HepG2 (cell line): ENCODE data around the gene COMMD7. TPM values are rescaled to one million over a fixed set of nuclear protein-coding genes. Genes with fewer than 3 reads are reported as not detected.

Experiments used
- CC2D1A ChIP-seq: sonication (generic); formaldehyde crosslinking; IDR thresholded peaks from 2 replicates; pipeline ENCODE4 v1.8.1; 2023; ENCODE audit warnings: mild to moderate bottlenecking, missing genetic modification reagents
- DDIT3 ChIP-seq: sonication (generic); formaldehyde crosslinking; IDR thresholded peaks from 2 replicates; pipeline ENCODE4 v1.4.0; 2020; ENCODE audit warnings: mild to moderate bottlenecking, missing genetic modification reagents
- HIC2 ChIP-seq: sonication (generic); formaldehyde crosslinking; IDR thresholded peaks from 2 replicates; pipeline ENCODE4 v1.9.0; 2022; ENCODE audit warnings: low read depth, missing genetic modification reagents
- HMGXB3 ChIP-seq: sonication (generic); formaldehyde crosslinking; IDR thresholded peaks from 2 replicates; pipeline ENCODE4 v1.4.0; 2020; ENCODE audit warnings: missing genetic modification reagents, borderline replicate concordance
- KDM6A ChIP-seq: IDR thresholded peaks from 2 replicates; pipeline ENCODE4 v1.6.1; 2016; ENCODE audit warnings: low read depth
- KLF16 ChIP-seq, 2 experiments: sonication (generic) in 1 of 2; formaldehyde crosslinking in 1 of 2; IDR thresholded peaks; 2 replicates each; pipeline versions ENCODE4 v1.6.1 to v1.8.0; 2016 to 2023; ENCODE audit warnings: missing genetic modification reagents in 2 of 2, missing compliant biosample characterization in 1 of 2
- MTF2 ChIP-seq: sonication (generic); formaldehyde crosslinking; IDR thresholded peaks from 2 replicates; pipeline ENCODE4 v1.5.0; 2020; ENCODE audit warnings: missing genetic modification reagents, borderline replicate concordance
- ZBTB20 ChIP-seq: sonication (generic); formaldehyde crosslinking; IDR thresholded peaks from 2 replicates; pipeline ENCODE4 v1.8.1; 2023; ENCODE audit warnings: missing genetic modification reagents, low read depth, mild to moderate bottlenecking, borderline replicate concordance
- ZBTB21 ChIP-seq: sonication (generic); formaldehyde crosslinking; IDR thresholded peaks from 2 replicates; pipeline ENCODE4 v1.4.0; 2020; ENCODE audit warnings: missing genetic modification reagents
- ZBTB40 ChIP-seq, 2 experiments: fragments of 450-650 bp in 1 of 2; sonication (generic) in 1 of 2; formaldehyde crosslinking in 1 of 2; IDR thresholded peaks; 2 replicates each; pipeline versions ENCODE4 v1.6.1 to v1.8.0; 2016 to 2022; ENCODE audit warnings: antibody characterized with exemption in 1 of 2, mild to moderate bottlenecking in 1 of 2, missing genetic modification reagents in 1 of 2
- ZNF800 ChIP-seq: sonication (generic); formaldehyde crosslinking; IDR thresholded peaks from 2 replicates; pipeline ENCODE4 v1.4.0; 2020; ENCODE audit warnings: missing genetic modification reagents
- polyA plus RNA-seq, 8 experiments: library from polyadenylated mRNA; depleted of rRNA in 3 of 8; stranded (reverse) in 7 of 8; unstranded in 1 of 8; fragments of >200 nt; fragmentation: Illumina TruSeq in 4 of 8; extraction: Trizol in 4 of 8; gene quantifications; 2 replicates each; pipeline versions ENCODE4 v1.2.1 to v1.2.3, GENCODE V29; 2011 to 2016; ENCODE audit warnings: low read depth in 4 of 8, missing spikeins in 1 of 8, mixed read lengths in 1 of 8; ENCODE audit not compliant: insufficient read depth in 1 of 8
- total RNA-seq, 5 experiments: library from RNA; depleted of rRNA; stranded (reverse); fragments of >200 nt; fragmentation: Illumina TruSeq; extraction: Trizol; gene quantifications; 2 replicates each; pipeline ENCODE4 v1.2.3, GENCODE V29; 2016; ENCODE audit warnings: low read depth in 1 of 5

The COMMD7 gene
- total and polyA plus RNA-seq, 2 of the 13 experiments (the other 11 are each of a cell fraction or from before 2014, with no cell fraction given) = 42.1 to 53.3 TPM

GRCh38 chr20:32709632-32710121, 33.6 kb downstream of the COMMD7 start (continued):
- TF ChIP-seq HMGXB3 (no peak), ZBTB40 (IDR thresholded peaks at IDR 0.05) (no peak), ZBTB40 (CRISPR knock-in tag; IDR thresholded peaks at IDR 0.05) (no peak), MTF2 (CRISPR knock-in tag) (no peak), DDIT3 (CRISPR knock-in tag) (no peak), KDM6A (CRISPR knock-in tag) (0 out of 2 replicates have a peak, but pooled peaks have one; percentile 27), ZBTB20 (CRISPR knock-in tag) (no peak), ZBTB21 (CRISPR knock-in tag) (no peak), ZNF800 (CRISPR knock-in tag) (no peak), KLF16 (CRISPR knock-in tag; IDR thresholded peaks at IDR 0.05) (no peak), HIC2 (no peak), CC2D1A (no peak)
